ENCODE data around the gene AK1. TPM values are rescaled to one million over a fixed set of nuclear protein-coding genes. Genes with fewer than 3 reads are reported as not detected.

AK1 gene
- polyA plus RNA-seq, 1 of the 3 experiments (the other 2 are of a cell fraction): 125 TPM

- ChIA-PET POLR2A (no interaction called here), CTCF (interaction anchor here (0.8 to 10.9 kb wide), 5 partner anchors 15 to 77 kb away, joined by 3 to 116 read pairs (median 3); no protein-coding TSS in a partner anchor)
- no peak overlapping the region for H3K27ac ChIP-seq (ENCODE audit: low read depth in 2 of 2, low read length in 1 of 2)
- no peaks in the 10 kb centered on the region for H3K9me2 ChIP-seq
- peaks cover 0 to 3% of the 10 kb centered on the region in 2 experiments for H3K36me3 ChIP-seq (replicated peaks in 1 of 2; ENCODE audit: control insufficient read depth in 1 of 2, insufficient read depth in 2 of 2, low read length in 1 of 2)
- no peaks in the 10 kb centered on the region for H3K27me3 ChIP-seq (ENCODE audit: insufficient read depth)
- no peak for TF ChIP-seq SMC3 (IDR thresholded peaks at IDR 0.05; ENCODE audit: low read depth, low read length)
- no peak for TF ChIP-seq NFIC (IDR thresholded peaks at IDR 0.05; ENCODE audit: borderline replicate concordance)
- TF ChIP-seq USF1 (IDR thresholded peaks at IDR 0.05; ENCODE audit: borderline replicate concordance, low read depth): no peak
- no peak for TF ChIP-seq POLR2AphosphoS5 (IDR thresholded peaks at IDR 0.05; ENCODE audit: low read depth, low read length)
- no peak for TF ChIP-seq EP300 (IDR thresholded peaks at IDR 0.05; ENCODE audit: borderline replicate concordance in 1 of 2, low read depth in 1 of 2, low read length in 1 of 2)
- TF ChIP-seq CHD2 (IDR thresholded peaks at IDR 0.05; ENCODE audit: low read length, partially characterized antibody): no peak
- TF ChIP-seq REST (IDR thresholded peaks at IDR 0.05; ENCODE audit: low read depth, low read length): no peak
- H3K79me2 ChIP-seq (ENCODE audit: insufficient read depth): peaks cover 31% of the 10 kb centered on the region
- no peak overlapping the region for H2AFZ ChIP-seq (ENCODE audit: low read depth)
- WGBS (ENCODE audit: low lambda C conversion rate): 85% methylated on average over 7 of the region's 11 CpGs
- H3K4me2 ChIP-seq: no peak overlapping the region
- no peak for DNase-seq
- no peak overlapping the region for H3K9ac ChIP-seq
- H3K4me1 ChIP-seq (ENCODE audit: control insufficient read depth in 1 of 2, insufficient read depth in 2 of 2, low read depth in 1 of 2, low read length in 1 of 2): peaks cover 6 to 33% of the 10 kb centered on the region in 2 experiments; a peak in 2 of 4 replicates
- no peaks in the 10 kb centered on the region for H3K9me3 ChIP-seq
- H3F3A ChIP-seq (replicated peaks; ENCODE audit: insufficient read depth): no peaks in the 10 kb centered on the region
- no peak overlapping the region for H3K4me3 ChIP-seq (ENCODE audit: low read depth in 2 of 2, low read length in 1 of 2)
- no peaks in the 10 kb centered on the region for H4K20me1 ChIP-seq (ENCODE audit: insufficient read depth)
These were observed 21.3 kb downstream of the AK1 start for GRCh38 chr9:127856094-127856728.

- no peak for DNase-seq
- Histone ChIP-seq H4K20me1 (ENCODE audit: insufficient read depth) (no peaks in the 10 kb centered on the region), H2AFZ (ENCODE audit: low read depth) (no peak overlapping the region), H3K27ac (ENCODE audit: low read depth in 2 of 2, low read length in 1 of 2) (no peak overlapping the region), H3F3A (replicated peaks; ENCODE audit: insufficient read depth) (no peaks in the 10 kb centered on the region), H3K4me3 (ENCODE audit: low read depth in 2 of 2, low read length in 1 of 2) (no peak overlapping the region), H3K4me1 (ENCODE audit: control insufficient read depth in 1 of 2, insufficient read depth in 2 of 2, low read depth in 1 of 2, low read length in 1 of 2) (peaks cover 6 to 33% of the 10 kb centered on the region in 2 experiments; a peak in 2 of 4 replicates), H3K27me3 (ENCODE audit: insufficient read depth) (no peaks in the 10 kb centered on the region), H3K4me2 (no peak overlapping the region), H3K36me3 (replicated peaks in 1 of 2; ENCODE audit: control insufficient read depth in 1 of 2, insufficient read depth in 2 of 2, low read length in 1 of 2) (peaks cover 0 to 3% of the 10 kb centered on the region in 2 experiments), H3K9me3 (no peaks in the 10 kb centered on the region), H3K9me2 (no peaks in the 10 kb centered on the region), H3K9ac (no peak overlapping the region), H3K79me2 (ENCODE audit: insufficient read depth) (peaks cover 38% of the 10 kb centered on the region)
- 96% methylated on average over 5 of the region's 5 CpGs for WGBS (ENCODE audit: low lambda C conversion rate)
- ChIA-PET POLR2A (no interaction called here), CTCF (interaction anchor here (0.8 to 10.9 kb wide), 7 partner anchors 8 to 120 kb away, joined by 3 to 116 read pairs (median 4); partner anchors contain the start of genes CDK9 and TOR2A)
- TF ChIP-seq FOXM1 (IDR thresholded peaks at IDR 0.05; ENCODE audit: low read depth): no peak
- TF ChIP-seq ELF1 (IDR thresholded peaks at IDR 0.05): no peak
- TF ChIP-seq YY1 (IDR thresholded peaks at IDR 0.05; ENCODE audit: low read depth): no peak
- no peak for TF ChIP-seq RAD21 (IDR thresholded peaks at IDR 0.05; ENCODE audit: low read length)
- no peak for TF ChIP-seq MXI1 (IDR thresholded peaks at IDR 0.05; ENCODE audit: low read depth, low read length)
- TF ChIP-seq USF2 (IDR thresholded peaks at IDR 0.05; ENCODE audit: borderline replicate concordance, low read depth, low read length): no peak
- TF ChIP-seq NRF1 (IDR thresholded peaks at IDR 0.05; ENCODE audit: low read depth, low read length): no peak
- no peak for TF ChIP-seq MAX (IDR thresholded peaks at IDR 0.05; ENCODE audit: low read depth)
- no peak for TF ChIP-seq ZBTB33 (IDR thresholded peaks at IDR 0.05; ENCODE audit: borderline replicate concordance, low read depth)
- TF ChIP-seq CTCF (IDR thresholded peaks at IDR 0.05): no peak
- no peak for TF ChIP-seq CHD2 (IDR thresholded peaks at IDR 0.05; ENCODE audit: low read length, partially characterized antibody)
- TF ChIP-seq RXRA (IDR thresholded peaks at IDR 0.05; ENCODE audit: borderline replicate concordance, low read depth): no peak
These were observed 22.0 kb downstream of the AK1 start for GRCh38 chr9:127855522-127855921.
